SK-N-MC (cell line): ENCODE measurements around the gene UBE2O.

ENCODE experiments used
- EZH2 ChIP-seq: fragments of 200-600 bp; sonication (generic); IDR thresholded peaks from one replicate; pipeline ENCODE4 v1.6.1; 2017; ENCODE audit warnings: antibody characterized with exemption
- FOXP2 ChIP-seq: optimal IDR thresholded peaks from 2 replicates; pipeline ENCODE3; 2011; ENCODE audit warnings: mild to moderate bottlenecking, moderate library complexity; ENCODE audit not compliant: insufficient read depth; ENCODE audit errors: extremely low read length, control extremely low read depth
- POLR2AphosphoS5 ChIP-seq: IDR thresholded peaks from 2 replicates; pipeline ENCODE4 v1.6.1; 2012; ENCODE audit warnings: mild to moderate bottlenecking, low read depth, low read length, borderline replicate concordance

- TF ChIP-seq EZH2 = no peak
- TF ChIP-seq POLR2AphosphoS5 = no peak
- no peak for TF ChIP-seq FOXP2
Measured at GRCh38 chr17:76345377-76345974, 107.5 kb downstream of the UBE2O start.
